RWPE2 (cell line): ENCODE results near the gene NANOS2.

Source experiments
- ATAC-seq: fragments of 200-7000 bp; cut with Tn5 transposase; 3 replicates; pipeline ENCODE4 v1.9.1; 2021; ENCODE audit warnings: low read depth
- DNase-seq: peaks from one replicate; pipeline ENCODE4 v3.0.0-alpha.2; 2020; ENCODE audit warnings: low spot score
- H3K27ac ChIP-seq: fragments of 450-650 bp; 2 replicates; pipeline ENCODE4 v1.5.1; 2017; ENCODE audit warnings: mild to moderate bottlenecking; ENCODE audit not compliant: poor library complexity, severe bottlenecking
- H3K27me3 ChIP-seq: fragments of 250-450 bp; sonication (Bioruptor Pico); 2 replicates; pipeline ENCODE4 v1.5.1; 2021; ENCODE audit warnings: mild to moderate bottlenecking, moderate library complexity; ENCODE audit not compliant: insufficient read depth, poor library complexity, severe bottlenecking
- H3K36me3 ChIP-seq: fragments of 250-450 bp; sonication (Bioruptor Pico); 2 replicates; pipeline ENCODE4 v1.5.1; 2020; ENCODE audit warnings: low read depth, mild to moderate bottlenecking, moderate library complexity
- H3K4me1 ChIP-seq: fragments of 250-450 bp; sonication (Bioruptor Pico); 2 replicates; pipeline ENCODE4 v1.5.1; 2021; ENCODE audit warnings: mild to moderate bottlenecking, moderate library complexity; ENCODE audit not compliant: insufficient read depth, poor library complexity, severe bottlenecking
- H3K4me3 ChIP-seq: fragments of 250-450 bp; sonication (Bioruptor Pico); 2 replicates; pipeline ENCODE4 v1.5.1; 2021; ENCODE audit warnings: mild to moderate bottlenecking, moderate library complexity; ENCODE audit not compliant: severe bottlenecking
- H3K9me3 ChIP-seq: fragments of 250-450 bp; sonication (Bioruptor Pico); 2 replicates; pipeline ENCODE4 v1.5.1; 2021; ENCODE audit warnings: mild to moderate bottlenecking, moderate library complexity; ENCODE audit not compliant: severe bottlenecking
- TF ChIP-seq, protein P1 (sequence below): fragments of 450-650 bp; IDR thresholded peaks from one replicate; pipeline ENCODE4 v1.5.1; 2017; ENCODE audit warnings: mild to moderate bottlenecking, moderate library complexity; ENCODE audit not compliant: poor library complexity, severe bottlenecking

NANOS2 gene

DNA sequence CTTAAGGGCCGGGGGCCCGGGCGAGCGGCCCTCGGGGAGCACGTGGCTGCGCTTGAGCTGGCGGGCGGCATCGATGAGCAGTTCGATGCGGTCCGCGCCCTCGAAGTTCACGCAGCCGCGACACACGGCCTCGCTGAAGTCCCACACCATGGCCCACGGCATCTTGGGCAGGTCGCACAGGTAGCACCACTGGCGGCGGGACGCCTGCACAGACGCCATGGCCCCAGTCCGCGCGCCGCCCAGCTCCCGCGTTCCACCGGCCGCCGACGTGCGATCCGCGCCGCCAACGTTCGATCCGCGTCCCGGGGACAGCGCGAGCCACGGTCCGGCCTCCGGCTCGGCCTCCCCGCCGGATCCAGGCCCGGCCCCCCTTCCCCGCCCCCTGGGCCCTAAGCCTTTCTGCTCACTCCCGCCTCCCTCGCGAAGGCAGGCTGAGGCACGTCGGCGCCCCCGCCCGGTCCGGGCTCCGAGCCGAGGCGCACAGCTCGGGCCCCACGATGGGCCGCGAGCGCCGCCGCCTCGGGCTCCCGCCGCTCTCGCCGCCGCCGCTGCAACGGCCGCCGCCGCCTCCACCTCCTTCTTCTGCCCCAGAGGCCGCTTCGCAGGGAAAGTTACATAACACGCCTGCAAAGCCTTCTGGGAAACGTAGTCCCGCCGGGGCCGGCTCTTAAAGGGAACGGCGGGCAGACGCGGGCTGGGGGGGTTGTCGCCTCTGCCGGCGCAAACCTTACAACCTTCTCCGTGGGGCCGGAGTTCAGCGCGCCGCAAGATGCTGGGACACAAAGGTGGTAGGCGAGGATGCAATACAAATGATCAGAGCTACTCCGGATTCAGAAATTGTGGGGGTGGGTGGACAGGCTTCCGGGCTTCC is 28.8 kb downstream of the NANOS2 start, which contains the start of gene IRF2BP1:
TSS of gene IRF2BP1 (minus strand) at position 586 of the 871 bp plus-strand sequence. CDS start at position 219, 367 bp downstream.
- TF ChIP-seq, protein P1, sequence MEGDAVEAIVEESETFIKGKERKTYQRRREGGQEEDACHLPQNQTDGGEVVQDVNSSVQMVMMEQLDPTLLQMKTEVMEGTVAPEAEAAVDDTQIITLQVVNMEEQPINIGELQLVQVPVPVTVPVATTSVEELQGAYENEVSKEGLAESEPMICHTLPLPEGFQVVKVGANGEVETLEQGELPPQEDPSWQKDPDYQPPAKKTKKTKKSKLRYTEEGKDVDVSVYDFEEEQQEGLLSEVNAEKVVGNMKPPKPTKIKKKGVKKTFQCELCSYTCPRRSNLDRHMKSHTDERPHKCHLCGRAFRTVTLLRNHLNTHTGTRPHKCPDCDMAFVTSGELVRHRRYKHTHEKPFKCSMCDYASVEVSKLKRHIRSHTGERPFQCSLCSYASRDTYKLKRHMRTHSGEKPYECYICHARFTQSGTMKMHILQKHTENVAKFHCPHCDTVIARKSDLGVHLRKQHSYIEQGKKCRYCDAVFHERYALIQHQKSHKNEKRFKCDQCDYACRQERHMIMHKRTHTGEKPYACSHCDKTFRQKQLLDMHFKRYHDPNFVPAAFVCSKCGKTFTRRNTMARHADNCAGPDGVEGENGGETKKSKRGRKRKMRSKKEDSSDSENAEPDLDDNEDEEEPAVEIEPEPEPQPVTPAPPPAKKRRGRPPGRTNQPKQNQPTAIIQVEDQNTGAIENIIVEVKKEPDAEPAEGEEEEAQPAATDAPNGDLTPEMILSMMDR: no peak
- DNase-seq (peak; percentile 92), ATAC-seq (peak; percentile 63)
- Histone ChIP-seq H3K9me3 (no peaks in the 10 kb centered on the region), H3K36me3 (peaks cover 4% of the 10 kb centered on the region), H3K4me3 (peak within 1 kb of the TSS; percentile 69), H3K4me1 (peaks cover 6% of the 10 kb centered on the region), H3K27ac (peak within 1 kb of the TSS; percentile 61), H3K27me3 (no peaks in the 10 kb centered on the region)

DNA sequence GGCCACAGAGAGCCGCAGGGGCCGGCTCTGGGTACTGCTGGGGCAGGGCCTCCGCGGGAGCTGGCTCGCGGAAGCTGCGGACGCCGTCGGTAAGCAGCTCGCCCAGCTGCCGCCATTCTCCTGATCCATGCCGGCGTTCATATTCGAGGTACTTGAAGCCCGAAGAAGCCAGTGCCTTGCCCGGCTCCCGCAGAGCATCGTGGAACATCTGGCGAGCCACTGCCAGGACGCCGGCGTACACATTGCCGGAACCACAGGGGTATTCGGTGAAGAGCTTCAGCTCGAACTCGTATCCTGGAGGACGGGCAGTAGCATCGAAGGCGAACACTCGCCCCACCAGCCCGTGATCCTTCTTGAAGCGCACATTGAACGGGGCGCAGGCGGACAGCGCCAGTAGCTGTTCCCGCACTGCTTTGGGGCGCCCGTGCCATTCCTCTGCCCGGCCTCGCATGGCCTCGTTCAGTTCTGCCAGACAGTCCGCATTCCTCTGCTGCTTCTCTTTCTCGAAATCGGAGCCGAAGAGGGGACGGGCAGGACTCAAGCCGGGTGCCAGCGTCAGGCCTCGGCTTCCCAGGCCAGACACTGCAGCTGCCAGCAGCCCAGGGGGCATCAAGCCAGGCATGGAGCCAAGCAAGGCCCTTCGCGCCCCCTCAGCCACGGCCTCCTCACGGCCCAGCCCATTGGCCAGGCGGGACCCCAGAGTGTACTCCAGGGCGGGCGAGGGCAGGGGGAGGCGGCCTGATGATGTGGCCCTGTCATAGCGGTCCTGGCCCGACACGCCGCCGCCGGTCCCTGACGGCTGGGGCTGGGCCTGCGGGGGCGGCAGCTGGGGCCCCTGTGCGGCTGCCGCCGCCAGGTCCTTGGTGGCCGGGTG is 29.7 kb downstream of the NANOS2 start:
- peaks cover 6% of the 10 kb centered on the region for H3K4me1 ChIP-seq
- no peak for ATAC-seq
- peak overlapping the region; percentile 69 for H3K4me3 ChIP-seq
- H3K27ac ChIP-seq: peak overlapping the region; percentile 61
- no peaks in the 10 kb centered on the region for H3K9me3 ChIP-seq
- DNase-seq: no peak
- H3K36me3 ChIP-seq: peaks cover 4% of the 10 kb centered on the region
- TF ChIP-seq, protein P1: no peak
- H3K27me3 ChIP-seq: no peaks in the 10 kb centered on the region

DNA sequence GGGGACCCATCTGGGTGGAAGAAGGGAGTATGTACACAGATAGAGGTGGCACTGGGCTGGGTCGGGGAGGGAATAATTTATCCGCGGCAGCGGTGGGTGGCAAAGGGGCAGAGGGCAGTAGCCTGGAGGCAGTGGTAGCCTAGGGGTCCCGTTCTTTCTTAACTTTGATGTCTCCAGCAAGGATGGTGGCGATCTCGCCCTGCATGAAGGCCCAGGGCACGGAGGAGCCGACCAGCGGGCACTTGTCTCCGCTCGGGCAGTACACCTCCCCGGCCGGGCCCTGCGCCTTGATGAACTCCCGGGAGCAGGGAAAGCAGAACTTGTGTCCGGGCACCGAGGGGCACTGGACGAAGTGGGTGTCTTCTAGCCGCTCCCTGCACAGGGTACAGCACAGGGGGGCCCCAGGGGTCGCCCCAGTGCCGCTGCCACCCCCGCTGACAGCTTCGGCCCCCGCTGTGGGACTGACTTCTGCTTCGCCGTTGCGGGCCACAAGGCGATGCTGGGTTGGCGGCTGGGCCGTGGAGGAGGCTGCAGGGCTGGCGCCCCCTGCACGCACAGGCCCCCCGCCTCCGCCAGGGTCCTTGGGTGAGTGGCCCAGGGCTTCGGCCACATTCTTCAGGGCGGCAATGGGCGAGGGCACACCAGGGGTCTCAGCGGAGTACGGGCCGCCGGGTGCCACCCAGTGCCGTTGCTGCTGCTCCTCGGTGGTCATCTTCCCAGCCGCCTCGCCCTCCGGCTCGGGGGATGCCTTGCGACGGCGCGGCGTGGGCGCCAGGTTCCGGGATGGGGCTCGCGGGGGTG is 30.5 kb downstream of the NANOS2 start:
- ATAC-seq: no peak
- no peak overlapping the region for H3K4me3 ChIP-seq

DNA sequence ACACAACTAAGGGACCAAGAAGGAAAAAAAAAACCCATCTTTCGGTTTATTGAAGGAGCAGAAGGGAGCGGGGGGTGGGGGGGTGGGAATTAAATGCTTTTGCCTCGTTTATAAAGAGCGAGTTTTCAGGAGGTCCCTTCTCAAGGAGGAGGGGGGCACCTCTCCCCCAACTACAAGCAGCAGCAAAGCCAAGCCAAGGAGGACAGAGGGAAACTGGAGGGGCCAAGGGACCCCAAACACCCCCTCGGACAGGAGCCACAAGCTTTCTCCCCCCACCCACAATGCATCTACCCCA is 31.0 kb downstream of the NANOS2 start:
- no peak for ATAC-seq
- no peak overlapping the region for H3K27ac ChIP-seq

More for the DNA sequence above, 30.5 kb downstream of the NANOS2 start:
- H3K4me1 ChIP-seq: peaks cover 6% of the 10 kb centered on the region
- DNase-seq: no peak
- no peaks in the 10 kb centered on the region for H3K9me3 ChIP-seq
- H3K27ac ChIP-seq: no peak overlapping the region
- TF ChIP-seq, protein P1: no peak
- H3K27me3 ChIP-seq: no peaks in the 10 kb centered on the region
- H3K36me3 ChIP-seq: peaks cover 4% of the 10 kb centered on the region

More for the DNA sequence above, 31.0 kb downstream of the NANOS2 start:
- H3K27me3 ChIP-seq: no peaks in the 10 kb centered on the region
- TF ChIP-seq, protein P1: peak; percentile 72
- no peak for DNase-seq
- no peak overlapping the region for H3K4me3 ChIP-seq
- no peaks in the 10 kb centered on the region for H3K9me3 ChIP-seq
- peaks cover 6% of the 10 kb centered on the region for H3K4me1 ChIP-seq
- peaks cover 4% of the 10 kb centered on the region for H3K36me3 ChIP-seq
